H4 (cell line): ENCODE measurements around the gene PAK1. TPM values are rescaled to one million over a fixed set of nuclear protein-coding genes. Genes with fewer than 3 reads are reported as not detected.

Experiments
- DNase-seq: peaks from one replicate; pipeline ENCODE4 v3.0.0-alpha.2; 2015; ENCODE audit warnings: low spot score
- total RNA-seq: library from RNA; depleted of rRNA; stranded (reverse); fragments of >200 nt; shearing (Covaris generic); gene quantifications from 2 replicates; pipeline ENCODE4 v1.2.3, GENCODE V29; 2014

The PAK1 gene
- total RNA-seq, 1 experiment from 2014 or later, result 27.7 TPM

DNA sequence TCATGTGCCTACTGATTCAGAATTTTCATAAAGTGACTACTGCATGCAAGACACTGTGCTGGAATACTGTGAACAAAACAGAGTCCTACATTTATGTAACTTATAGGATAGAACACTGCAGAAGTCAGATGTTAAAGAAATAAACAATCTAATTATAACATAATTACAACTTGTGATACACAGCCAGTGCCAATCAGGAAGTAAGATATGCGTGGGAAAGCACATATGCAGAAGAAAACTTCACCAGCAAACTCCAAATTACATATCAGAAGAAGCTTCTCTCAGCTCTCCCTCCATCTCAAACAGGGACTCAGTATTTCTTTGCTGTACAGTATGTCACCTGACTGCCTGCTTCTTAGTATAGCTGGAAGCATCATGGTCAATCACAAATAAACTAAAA is 37.4 kb downstream of the PAK1 start:
- no peak for DNase-seq

DNA sequence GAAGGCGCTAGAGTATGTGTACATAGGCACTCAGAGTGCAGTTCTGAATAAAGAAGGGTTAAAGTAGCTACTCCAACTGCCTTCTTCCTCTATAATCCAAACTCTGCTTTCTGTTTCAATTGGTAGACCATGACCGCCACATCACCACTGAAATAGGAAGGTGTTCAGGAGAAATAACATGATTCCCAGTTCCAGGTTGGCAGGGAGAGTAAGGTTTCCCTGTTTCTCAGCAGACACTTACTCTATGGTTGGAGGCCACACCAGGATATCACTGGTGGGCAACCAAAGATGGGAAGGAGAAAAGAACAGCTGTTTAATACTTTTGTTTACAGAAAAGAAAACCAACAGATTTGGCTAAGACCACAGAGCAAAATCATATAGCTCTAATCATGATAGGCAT is 37.9 kb downstream of the PAK1 start:
- no peak for DNase-seq

DNA sequence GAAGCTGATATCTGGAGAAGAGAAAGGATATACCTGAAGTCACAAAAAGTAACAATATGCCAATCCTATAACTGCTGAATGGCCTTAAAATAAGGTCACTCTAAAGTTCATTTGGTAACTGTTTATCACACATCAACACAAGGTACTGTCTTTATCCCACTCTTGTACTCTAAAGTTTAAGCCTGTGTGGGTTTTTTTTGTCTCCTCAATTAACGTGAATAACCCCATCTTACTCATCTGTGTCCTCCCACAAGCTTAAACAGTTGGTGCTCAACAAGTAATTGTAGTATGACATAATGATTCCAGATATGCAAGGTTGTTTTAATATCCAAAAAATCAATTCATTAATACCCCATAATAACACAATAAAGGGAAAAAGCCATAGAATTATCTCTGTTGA is 42.1 kb downstream of the PAK1 start:
- no peak for DNase-seq

DNA sequence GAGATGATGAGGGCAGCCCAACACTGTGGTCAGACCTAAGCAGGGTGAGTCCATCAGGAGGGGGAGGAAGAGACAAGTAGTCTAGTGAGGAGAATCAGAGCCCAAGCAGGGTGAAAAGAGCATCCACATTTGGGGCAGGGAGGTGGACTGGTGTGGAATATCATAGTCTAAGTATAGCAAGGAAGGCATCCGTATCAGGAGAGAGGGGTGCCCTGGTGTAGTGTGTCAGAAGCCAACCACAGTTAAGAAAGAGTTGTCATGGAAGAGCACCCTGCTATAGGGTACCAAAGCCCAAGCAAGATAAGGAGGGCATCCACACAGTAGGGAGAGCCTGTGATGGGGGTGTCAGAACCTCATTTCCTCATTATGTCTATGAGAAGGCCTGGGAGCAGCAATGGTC is 45.3 kb downstream of the PAK1 start:
- no peak for DNase-seq

DNA sequence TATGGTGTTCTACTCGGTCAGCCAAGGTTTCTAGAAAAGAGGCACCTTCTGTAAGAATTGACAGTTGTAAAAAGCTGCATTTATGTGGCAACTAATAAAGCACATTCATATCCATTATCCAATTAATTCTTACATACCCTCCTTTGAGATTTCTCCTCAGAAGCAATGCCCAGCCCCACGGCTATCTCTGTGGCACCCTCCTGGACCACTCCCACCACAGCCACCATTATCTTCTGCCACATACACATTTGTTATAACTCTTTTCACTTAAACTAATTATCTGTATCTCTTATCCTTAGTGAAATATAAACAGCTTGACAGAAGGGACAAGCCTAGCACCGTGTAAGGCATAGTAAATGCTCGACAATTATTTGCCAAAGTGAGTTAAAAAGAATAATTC is 48.5 kb downstream of the PAK1 start:
- no peak for DNase-seq

DNA sequence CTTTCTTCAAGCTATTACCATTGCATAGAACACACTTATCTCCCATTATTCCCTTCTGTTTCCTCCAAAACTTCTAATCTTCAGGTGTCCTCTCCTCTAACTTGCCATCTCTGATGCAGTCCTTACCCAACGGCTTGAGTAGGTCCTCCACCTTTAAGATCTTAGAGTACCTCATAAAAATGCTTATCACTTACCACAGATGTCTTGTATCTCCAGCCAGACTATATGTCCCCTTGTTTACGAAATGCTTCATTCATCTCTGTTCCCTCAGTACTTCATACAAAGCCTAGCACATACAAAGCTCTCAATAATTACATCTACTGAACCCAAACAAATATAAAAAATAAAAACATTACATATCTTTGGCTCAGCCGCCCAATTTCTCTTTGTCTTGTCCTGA is 49.2 kb downstream of the PAK1 start:
- no peak for DNase-seq

DNA sequence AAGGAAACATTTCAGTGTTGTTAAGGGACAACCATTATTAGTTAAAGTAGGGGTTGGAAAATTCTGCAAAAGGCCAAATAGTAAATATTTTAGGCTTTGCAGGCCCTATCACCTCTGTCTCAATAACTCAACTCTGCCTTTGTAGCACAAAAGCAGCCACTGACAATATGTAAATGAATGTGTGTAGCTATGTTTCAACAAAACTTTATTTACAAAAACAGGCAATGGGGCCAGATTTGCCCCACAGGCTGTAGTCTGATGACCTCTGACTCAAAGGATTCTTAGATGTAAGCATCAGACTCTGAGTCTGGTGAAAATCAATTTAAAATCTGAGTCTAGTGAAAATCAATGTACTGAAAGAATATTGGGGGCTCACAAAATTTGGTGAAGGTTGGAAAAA is 50.3 kb downstream of the PAK1 start:
- no peak for DNase-seq

DNA sequence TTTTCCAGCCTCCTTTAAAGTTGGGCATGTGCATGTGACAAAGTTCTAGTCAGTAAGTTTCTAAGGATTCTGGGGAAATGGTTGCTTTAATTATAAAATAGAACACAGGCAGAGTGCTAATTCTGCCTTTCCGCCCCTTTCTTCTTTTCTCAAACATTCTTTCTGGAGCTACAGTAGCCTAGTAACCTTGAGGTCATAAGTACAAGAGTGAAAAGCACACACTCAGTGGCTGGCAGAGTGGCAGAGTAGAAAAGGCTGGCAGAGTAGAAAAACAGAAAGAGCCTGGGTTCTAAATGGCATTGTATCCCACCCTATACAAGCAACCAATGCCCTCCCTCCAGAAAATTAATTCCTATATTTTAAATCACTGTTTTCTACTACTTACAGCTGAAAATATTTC is 51.2 kb downstream of the PAK1 start:
- DNase-seq, result no peak

DNA sequence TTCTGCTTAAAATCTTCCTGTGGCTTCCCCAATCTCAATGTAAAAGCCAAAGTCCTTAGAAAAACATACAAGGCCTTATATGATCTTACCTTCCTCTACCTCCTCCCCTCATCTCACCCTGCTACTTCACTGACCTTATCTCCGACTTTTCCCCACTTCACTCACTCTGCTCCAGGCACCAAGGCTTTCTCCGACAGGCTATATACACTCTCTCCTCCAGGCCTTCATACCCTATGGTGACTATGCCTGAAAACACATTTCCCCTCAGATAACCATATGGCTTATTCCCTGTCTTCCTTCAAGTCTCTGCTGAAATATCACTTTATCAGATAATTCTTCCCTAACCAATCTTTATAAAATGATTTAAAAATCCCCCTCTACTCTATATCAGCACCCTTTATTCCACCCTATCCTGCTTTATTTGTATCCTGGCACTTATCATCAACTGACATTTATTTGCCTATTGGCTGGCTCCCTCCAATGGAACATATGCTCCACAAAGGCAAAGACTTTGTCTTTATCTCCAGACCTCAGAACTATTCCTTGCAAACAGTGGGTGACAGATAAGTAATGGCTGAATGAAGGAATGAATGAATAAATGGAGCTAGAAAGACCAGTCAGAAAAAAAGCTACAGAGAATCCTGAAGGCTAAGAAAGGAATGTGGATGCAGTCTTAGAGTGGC is 52.7 kb downstream of the PAK1 start:
- DNase-seq, result no peak

DNA sequence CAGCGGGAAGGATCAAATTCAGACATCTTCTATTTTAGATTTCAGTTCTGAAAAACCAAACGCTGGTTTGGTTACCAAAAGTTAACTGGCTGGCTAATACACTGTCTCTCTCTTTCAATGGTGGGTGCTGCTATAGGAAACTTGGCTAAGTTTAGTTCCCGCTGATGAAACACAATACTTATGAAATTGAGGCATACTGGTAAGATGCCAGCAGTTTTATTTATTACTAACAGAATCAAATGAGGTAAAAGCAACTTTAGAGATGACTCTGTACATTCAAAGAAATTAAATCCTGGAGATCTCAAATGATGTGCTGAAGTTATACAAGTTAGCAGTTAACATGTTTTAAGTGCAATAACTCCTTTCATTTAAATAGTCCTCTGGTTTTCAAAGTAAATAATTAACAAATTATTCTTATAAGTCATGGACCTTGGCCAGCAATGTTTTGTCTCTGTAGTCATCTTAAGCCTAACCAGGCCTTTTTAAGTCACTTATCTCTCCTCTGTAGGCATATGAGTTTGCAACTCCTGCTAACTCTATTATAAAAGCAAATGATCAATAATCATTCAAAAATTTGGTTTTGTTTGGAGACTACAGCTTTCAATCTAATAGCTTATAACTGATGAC is 54.8 kb downstream of the PAK1 start:
- DNase-seq, result no peak

DNA sequence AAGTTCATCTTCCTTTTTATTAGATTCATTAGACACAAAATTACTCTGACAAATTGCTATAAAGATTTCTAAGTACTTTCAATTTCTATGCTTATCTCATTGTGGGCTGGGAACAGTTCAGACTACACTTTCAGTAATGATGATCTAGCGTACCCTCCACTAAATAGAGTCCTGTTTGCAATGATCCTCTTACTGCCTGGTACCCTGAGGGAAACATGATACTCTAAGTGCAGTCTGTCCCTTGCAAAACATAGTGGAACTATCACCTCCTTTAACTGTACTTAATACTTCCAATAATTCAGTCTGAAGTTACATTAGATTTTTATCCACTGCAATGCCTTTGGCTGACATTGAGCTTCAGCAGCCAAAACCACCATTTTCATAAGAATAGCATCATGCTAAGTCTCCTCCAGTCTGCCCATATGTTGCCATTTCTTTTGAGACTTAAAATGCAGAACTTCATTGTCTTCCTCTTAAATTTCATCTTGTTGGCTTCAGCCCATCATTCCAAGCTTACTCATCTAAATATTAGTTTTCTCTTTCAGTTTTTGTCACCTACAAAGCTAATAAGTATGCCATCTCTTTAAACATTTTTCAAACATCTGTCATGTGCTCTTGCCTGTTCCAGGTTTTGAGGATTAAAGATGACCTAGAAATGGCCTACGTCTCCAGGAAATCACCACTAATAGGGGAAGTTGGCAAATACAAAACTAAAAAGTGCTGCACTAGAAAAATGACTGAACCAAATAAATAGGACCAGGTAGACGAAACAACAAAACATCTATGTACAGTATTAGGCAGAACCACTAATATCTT is 55.5 kb downstream of the PAK1 start:
- no peak for DNase-seq

DNA sequence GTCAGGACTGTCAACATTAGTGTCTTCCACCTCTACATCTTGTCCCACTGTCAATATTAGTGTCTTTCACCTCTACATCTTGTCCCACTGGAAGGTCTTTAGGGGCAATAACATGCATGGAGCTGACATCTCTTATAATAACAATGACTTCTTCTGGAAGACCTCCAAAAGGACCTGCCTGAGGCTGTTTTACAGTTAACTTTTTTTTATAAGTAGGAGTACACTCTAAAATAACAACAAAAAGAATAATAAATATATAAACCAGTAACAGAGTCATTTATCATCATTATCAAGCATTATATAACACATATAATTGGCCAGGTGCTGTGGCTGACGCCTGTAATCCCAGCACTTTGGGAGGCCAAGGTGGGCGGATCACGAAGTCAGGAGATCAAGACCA is 57.5 kb downstream of the PAK1 start:
- DNase-seq, result no peak

DNA sequence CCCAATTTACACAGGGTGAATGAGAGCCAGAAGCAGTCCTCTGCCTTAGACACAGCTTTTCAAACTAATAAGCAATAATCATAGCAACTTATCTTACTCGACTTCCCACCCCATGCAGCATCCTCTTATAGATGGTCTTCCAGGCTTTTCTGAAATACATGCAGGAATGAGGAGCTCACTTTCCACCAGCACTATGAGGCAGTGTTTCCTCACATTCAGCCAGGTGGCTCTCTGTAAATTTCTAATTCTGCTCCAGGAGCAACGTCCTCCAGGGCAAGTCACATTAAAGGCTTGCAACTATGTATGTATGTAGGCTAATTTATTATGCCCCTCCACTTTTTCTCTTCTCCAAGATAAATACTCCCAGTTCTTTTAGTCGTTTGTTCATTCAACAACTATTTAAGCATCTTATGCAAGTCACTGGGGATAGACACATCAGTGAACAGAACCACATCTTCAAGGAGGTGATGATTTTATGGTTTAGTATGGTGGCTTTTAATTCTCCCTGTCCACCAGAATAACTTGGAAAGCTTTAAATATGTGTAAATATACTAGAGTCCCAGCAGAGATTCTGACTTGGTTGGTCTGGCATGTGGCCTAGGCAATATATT is 59.9 kb downstream of the PAK1 start:
- DNase-seq, result no peak

DNA sequence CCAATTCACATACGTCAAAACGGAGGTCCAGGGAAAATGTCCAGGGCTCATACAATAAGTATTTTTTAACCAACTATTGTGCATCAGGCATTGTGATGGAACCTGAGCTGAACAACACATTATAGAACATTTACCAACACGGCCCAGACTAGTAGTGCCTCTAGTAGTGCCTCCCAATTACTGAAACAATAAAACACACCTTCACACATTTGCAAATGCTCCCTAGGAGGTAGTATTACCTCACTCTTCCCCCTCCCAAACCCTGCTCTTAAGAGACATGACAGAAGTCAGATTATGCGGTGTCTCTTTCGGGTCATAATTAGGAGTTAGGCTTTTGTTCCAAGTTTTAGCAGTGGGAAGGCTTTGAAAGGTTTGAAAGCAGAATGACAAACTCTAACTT is 61.1 kb downstream of the PAK1 start:
- DNase-seq, result no peak

DNA sequence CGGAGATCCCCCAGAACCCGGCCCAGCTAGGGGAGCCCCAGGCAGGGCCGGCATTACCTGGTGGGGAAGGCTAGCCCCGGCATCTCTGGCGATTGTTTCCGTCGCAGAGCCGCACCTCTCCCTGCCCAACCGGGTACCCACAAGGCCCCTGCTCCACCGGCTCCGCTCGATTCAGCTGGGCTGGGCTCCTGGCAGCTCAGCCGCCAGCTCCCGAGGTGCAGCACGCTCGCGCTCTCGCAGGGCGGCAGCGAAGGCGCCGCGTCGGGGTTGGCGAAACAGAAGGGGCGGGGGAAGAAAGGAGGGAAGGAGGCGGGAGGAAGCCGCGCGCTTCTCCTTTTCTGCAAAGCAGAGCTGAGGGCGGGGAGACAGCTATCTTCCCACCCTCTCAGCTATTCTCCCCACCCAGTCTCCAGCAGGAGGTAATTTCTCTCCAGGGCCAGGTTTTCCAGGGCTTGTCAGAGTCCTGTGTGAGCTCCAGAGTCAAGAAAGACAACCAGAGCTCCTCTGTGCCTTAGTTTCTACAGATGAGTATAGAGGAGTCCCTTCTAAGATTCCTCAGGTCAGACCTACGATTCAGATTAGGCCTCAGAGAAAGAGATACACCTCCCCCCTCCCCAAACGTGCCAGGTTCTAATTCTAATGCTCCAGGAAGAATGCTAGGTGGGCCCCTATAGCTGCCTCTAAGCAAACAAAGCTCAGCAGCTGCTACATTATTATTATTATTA is 62.0 kb downstream of the PAK1 start:
- DNase-seq, result peak; percentile 78

DNA sequence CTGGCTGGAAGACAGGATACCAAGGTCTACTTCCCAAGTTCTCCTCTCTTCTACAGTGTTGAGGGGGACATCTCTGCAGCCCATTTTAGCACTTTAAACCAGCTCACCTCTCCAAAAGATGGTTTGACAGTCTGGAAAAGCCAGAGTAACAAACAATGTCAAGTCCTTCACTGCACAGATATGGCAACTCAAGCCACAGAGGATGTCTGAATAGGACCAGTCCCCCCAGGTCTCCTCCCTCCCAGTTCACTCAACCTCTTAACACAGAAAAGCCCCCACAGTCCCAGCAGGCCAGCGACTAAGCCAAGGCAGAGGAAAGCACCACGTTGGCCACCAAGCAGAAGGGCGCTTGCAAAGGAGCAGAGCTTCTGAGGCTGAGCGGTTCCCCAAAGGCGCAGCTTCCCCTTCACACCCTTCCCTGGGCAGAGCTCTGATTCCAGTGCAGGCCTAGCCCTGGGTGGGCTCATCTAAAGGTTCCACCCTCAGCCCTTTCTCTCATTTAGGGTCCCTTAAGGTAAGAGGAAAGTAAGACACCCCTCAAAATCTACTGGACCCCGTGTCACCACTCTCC is 62.7 kb downstream of the PAK1 start:
- DNase-seq, result no peak

DNA sequence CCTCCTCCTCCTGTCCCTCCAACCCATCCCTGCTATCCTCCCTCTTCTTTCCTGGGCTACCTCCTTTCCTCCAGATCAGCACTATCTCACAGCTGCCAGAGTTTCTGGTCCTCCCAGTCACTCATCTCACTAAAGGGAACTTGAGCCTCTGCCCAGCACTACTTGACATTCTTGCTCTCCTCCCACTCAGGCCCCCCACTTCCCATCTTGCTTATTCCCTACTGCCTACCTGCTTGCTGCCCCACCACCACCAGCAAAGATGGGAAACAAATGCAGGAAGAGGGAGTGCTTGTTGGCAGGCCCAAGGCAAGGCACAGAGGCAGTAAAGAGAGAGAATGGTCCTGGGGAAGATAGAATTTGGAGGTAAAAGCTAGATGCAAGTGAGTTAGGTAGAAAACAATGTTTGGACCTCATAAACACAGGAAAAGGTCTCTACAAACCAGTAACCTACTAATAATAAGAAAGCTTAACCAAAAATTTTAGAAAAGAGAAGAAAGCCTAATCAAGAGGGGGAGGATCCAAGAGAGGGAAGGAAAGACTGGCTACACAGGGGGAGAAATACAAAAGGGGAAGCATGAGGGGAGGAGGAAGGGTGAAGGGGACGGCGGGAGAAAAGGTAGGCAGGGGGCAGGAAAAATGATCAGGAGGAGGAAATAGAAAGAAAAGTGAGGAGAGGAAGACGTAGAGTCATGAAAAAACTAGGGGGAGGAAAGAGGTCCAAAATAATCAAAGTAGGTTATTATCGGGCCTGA is 63.6 kb downstream of the PAK1 start:
- DNase-seq, result no peak

DNA sequence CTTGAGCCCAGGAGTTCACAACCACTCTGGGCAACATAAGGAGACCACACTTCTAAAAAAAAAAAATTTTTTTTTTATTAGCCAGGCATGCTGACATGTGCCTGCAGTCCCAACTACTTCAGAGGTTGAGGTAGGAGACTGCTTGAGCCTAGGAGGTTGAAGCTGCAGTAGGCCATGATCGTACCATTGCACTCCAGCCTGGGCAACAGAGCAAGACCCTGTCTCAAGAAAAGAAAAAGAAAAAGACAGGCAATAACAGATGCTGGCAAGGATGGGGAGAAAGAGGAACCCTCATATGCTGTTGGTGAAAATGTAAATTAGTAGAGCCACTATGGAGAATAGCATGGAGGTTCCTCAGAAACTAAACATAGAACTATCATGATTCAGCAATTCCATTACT is 64.8 kb downstream of the PAK1 start:
- DNase-seq, result no peak

DNA sequence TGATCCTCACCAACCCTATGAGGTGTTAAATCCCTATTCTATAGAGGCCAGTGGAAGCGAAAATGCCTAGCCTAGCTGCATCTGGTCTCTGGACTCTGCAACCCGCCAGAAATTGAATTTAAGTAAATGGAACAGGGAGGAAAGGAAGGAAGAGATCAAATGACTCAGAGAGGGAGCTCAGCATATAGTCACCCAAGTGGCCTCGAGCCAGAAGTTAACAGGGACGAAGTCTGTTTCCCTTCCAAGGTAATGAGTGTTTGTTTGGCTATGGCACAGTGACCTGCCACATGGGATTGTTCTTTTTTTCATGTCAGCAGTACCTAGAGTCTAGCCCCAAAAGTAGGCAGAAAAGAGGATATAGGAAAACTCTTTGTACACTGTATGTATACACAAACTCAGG is 66.3 kb downstream of the PAK1 start:
- peak; percentile 79 for DNase-seq

DNA sequence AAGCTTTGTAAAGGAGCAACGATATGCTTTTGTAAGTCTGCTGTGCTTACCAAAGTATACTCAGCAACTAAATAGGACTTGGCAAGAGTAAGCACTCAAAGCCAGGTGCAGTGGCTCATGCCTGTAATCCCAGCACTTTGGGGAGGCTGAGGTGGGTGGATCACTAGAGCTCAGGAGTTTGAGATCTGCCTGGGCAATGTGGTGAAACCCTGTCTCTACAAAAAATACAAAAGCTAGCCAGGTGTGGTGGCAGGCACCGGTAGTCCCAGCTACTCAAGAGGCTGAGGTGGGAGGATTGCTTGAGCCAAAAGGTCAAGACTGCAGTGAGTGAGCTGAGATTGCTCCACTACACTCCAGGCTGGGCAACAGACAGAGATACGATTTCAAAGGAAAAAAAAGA is 67.5 kb downstream of the PAK1 start:
- DNase-seq, result no peak

DNA sequence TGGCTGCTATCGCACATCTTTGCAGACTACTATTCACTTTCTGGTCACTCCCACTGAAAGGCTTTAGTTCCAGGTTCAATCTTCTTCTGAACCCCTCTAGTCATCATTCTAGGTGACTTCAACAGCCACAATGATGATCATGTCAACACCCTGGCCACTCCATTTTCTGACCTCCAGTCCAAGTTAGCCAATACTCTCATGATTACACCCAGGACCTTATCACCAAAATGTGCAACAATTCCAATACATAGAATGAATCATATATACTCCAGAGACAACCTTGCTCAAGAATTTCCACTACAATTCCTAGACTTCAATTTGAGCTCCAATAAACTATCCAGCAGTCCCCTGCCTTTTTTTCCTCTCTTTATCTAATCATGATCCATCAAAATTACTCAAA is 70.7 kb downstream of the PAK1 start:
- DNase-seq, result no peak
